SIG-M5 (cell line): ENCODE data around the gene DDX51.
A peak's percentile ranks its signal among the peaks of the same experiment; 100 is the strongest.

ENCODE experiments used
- DNase-seq: peaks from one replicate; lab custom pipeline; 2025; lab: John Stamatoyannopoulos, UW

DDX51 gene, protein sequence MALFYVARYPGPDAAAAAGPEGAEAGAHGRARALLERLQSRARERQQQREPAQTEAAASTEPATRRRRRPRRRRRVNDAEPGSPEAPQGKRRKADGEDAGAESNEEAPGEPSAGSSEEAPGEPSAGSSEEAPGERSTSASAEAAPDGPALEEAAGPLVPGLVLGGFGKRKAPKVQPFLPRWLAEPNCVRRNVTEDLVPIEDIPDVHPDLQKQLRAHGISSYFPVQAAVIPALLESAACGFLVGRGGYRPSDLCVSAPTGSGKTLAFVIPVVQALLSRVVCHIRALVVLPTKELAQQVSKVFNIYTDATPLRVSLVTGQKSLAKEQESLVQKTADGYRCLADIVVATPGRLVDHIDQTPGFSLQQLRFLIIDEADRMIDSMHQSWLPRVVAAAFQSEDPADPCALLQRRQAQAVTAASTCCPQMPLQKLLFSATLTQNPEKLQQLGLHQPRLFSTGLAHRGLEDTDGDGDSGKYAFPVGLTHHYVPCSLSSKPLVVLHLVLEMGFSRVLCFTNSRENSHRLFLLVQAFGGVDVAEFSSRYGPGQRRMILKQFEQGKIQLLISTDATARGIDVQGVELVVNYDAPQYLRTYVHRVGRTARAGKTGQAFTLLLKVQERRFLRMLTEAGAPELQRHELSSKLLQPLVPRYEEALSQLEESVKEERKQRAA

DNA sequence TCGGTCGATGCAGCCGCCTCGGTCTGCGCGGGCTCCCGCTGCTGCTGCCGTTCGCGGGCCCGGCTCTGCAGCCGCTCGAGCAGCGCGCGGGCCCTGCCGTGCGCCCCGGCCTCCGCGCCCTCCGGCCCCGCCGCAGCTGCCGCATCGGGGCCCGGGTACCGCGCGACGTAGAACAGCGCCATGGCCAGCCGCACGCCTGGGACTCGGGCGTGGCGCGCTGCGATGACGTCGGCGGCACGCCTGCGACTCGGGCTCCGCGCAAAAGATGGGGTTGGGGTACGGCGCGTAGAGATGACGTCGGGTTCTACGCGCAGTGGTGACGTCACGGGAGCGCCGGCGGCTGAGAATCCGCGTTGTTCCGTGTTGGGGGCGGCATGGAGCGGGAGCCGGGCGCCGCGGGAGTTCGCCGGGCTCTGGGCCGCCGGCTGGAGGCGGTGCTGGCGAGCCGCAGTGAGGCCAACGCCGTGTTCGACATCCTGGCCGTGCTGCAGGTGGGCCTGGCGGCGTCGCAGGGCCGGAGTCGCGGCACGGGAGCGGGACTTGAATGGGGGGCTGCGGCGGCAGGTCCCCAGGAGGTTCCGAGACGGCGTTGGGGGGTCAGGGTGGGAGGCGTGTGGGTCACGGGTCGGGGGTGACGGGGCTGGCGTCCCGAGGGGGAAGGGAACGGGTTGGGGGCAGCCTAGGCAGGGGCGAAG, at the start of gene DDX51, which contains the start of gene NOC4L:
DDX51 (minus strand) TSS at position 205 of the 695 bp plus-strand sequence; CDS start at position 182, 23 bp downstream.
NOC4L (plus strand) TSS at position 343 of the 695 bp plus-strand sequence; CDS start at position 375, 32 bp downstream.
- DNase-seq: peak; percentile 60

GRCh38 chr12:132191715-132192553, 47.8 kb upstream of the DDX51 start:
- no peak for DNase-seq

DNA sequence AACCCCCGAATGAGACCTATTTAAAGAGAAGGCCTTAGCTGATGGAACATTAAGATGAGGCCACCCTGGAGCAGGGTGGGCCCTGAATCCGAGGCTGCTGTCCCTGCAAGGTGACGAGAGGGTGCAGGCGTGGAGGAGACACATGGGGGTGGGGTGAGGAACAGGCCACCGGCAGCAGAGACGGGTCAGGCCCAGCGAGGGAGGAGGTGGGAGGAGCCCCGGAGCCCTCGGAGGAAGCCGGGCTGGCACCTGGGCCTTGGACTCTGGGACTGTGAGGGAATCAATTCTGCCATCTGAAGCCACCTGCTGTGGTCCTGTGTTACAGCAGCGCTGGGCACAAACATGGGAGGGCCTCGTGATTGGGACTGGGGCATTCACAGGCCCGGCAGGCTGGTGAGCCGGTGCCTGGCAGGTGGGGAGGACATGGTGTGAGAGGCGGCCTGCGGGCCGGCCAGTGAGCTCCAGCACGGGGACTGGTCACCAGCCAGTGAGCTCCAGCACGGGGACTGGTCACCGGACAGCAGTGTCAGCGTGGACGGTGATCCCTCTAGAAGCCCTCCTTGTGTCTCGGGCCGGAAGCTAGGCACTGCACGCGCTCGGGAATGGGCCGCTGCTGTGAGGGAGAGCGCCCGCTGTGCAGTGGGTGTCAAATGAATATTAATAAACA, 46.8 kb upstream of the DDX51 start:
- DNase-seq: no peak

DNA sequence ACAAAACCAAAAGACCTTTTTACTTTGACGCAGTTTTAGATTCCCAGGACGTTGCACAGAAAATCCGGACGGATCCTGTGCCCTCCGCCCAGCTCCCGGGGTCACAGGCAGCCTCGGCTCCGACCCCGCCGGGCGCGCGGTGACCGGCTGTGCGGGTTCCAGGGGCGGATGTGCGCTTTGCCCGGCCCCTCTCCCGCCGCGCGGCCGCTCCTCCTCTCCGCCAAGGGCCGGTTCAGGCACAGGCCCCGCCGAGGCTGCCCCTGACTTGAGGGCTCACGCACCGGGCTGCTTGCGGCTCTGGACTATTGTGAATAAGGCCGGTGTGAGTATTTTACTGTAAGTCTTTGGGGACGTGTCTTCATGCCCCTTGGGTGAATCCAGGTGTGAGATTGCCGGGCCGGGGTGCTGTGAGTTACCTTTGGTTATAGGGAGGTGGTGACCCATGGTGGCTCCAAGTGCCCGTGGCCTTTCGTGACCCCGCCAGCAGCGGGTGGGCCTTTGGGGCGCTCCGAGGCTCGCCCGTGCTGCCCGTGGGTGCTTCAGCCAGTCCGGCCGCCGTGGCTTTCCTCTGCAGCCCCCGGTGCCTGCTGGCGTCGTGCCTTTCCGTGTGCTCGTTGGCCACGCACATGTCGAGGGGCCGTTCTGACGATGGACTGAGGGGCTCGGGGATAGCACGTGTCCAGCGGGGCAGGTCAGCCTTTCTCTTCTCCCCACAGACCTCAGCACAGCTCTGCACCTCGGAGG, 46.1 kb upstream of the DDX51 start:
- no peak for DNase-seq

- peak; percentile 79 for DNase-seq
These were observed 45.4 kb upstream of the DDX51 start for GRCh38 chr12:132189378-132190011.

DNA sequence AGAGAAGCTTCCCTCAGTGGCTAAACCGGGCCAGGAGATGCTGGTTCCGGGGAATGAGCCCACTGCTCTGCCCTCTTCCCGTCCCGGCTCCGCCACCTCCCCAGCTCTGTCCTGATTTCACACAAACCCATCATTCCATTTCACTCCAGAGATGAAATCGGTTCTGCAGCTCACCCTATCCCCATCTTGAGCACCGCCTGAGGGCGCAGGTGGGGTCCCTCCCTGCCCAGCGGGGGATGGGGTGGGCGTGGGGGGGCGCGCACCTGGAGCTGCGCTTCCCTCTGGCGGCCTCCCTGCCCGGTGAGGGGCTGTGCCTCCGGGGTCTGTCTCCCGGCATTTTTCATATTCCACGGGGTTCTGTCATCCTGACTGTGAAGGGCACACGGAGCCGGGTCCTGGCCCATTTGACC, 44.8 kb upstream of the DDX51 start:
- no peak for DNase-seq

DNA sequence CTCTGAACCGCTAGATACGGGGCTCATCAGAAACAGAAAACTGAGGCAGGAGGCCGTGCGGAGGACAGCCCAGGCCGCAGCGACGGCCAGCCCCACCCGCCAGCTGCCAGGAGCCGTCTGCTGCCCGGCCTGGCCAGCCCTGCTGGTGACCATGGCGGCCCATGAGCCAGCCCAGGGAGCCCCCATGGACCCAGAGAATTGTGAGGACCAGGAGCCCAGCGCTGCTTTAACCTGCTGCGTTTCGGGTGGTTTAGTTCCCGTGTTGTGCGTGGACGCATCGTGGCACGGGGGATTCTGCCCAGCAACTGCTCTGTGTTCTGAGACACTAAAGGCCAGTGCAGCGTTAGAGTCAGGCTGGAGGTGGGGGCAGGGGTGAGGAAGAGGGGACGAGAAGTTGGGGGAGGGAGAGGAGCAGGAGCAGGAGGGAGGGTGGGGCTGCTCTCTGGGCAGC, 44.4 kb upstream of the DDX51 start:
- DNase-seq: no peak

DNA sequence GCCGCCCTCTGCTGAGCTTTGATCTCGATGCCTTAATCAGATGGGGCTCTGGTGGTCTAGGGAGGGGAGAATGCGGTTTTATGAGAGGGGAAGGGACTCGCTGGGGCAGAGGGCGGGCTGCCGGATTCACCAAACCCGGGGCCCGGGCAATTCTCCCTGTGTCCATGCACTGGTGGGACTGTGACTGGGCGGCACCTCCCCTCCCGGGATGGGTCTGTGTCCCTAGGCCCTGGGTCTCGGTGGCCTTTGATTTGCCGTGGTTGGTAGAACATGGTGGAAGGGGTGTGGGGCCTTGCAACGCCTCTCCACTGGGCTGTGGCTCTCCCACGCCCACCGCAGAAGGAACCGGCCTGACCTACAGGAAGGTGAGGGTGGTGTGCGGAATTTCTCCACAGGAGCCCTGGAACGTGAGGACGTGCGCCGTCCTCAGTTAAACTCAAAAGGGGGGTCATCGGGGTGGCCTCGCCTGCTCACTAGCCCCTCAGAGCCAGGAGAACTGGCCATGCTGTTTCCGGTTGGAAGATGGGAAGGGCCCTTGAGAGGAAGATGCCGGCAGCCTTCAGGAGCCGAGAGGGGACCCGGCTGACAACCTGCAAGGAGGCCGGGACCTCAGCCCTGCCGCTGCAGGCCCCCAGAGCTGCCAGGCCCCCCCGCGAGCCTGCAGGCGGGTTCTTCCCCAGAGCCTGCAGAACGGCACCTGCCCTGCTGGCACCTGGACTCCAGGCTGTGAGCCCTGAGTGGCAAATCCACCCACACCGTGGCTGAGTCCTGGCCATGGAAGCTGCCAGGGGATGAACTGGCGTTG, 43.7 kb upstream of the DDX51 start:
- no peak for DNase-seq

GRCh38 chr12:132186857-132187620, 42.9 kb upstream of the DDX51 start:
- DNase-seq: no peak

GRCh38 chr12:132186208-132186856, 42.2 kb upstream of the DDX51 start:
- no peak for DNase-seq

- DNase-seq: no peak
These were observed 41.6 kb upstream of the DDX51 start for GRCh38 chr12:132185705-132186104.

DNA sequence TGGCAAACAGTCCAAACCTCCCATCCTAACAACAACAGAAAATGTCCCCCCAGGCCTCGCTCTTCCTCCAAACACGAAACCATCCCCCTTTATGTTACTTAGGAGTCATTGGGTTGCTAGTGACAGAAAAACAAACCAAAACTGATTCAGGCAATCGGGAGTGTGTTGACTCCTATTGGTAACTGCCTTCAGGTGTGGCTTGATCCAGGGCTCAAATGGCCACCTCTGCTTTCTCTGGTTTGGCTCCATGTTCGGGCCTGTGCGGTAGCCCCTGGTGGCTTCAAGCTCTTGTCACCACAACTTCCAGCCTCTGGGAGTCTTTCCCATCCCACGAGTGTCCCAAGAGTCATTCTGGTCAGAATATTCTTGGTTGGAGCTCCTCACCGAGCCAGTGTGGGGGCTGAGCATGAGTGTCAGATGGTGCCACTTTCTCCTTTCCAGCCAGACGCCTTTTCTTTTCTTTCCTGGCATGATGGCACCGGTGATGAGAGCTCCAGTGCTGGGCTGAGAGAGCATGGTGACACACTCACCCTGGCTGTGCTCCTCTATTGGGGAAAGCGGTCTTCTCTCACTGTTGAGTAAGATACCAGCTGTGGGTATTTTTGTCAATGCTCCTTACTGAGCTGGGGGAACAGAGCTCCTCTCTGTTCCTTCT, 38.7 kb upstream of the DDX51 start:
- no peak for DNase-seq

GRCh38 chr12:132182206-132182710, 38.1 kb upstream of the DDX51 start:
- no peak for DNase-seq

DNA sequence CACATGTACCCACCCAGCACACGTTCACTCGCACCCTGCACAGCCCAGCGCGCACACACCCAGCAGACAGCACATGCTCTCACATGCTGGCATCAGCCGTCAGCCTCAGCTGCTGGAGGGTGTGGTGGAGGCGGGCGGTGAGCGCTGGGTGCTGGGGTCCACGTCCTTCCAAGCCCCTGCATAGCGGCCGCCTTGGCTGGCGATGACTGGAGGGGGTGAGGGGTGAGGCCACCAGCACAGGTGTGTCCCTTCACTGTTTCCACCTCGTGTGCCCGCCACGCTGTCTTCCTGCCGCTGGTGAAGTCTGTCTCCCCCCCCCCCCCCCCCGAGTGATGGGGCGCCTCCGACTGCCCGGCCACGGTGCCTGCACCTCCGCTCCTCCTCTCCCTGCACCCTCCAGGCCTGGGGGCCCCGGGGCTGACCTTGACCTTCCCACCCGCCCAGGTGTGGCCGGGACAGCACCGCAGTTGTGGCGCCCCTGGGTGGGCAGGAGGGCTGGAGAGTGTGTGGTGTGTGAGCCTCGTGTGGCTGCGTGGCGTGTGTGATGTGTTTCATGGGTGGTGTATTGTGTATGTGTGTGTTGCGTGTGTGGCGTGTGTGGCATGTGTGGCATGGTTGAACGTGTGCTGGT, 37.6 kb upstream of the DDX51 start:
- no peak for DNase-seq

DNA sequence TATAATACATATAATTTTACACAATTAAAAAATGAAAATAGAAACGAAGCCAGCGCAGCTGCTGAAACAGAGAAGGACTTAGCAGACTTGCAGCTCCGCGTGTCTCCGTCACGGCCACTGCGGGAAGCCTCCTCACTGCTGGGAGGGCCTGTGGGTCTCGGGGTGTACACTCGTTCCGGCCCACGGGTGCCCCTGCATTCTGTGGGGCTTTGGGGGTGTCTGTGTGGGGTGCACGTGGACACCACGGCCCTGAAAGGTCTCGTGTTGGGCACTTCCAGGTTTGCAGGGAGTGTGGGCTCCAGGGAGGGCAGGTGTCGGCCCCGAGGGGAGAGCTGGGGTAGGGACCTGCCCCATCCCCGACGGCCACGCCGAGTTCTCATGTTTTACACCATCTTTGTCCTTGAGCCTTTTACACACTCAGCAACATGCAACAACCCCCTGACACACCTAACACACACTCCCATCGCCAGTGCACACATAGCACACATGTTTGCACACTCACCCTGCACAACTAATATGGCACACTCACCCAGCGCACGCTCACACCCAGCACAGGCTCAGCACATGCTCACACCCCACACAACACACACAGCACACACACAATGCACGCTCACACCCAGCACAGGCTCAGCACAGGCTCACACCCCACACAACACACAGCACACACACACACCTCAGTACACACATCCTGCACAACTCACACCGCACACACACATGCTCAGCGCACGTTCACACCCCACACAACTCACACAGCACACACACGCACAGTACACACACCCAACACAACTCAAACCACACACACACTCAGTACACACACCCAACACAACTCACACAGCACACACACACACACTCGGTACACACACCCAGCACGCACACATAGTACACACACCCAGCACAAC, 36.8 kb upstream of the DDX51 start:
- no peak for DNase-seq
